GM12878 (cell line): Measurements from ENCODE around the gene OOSP2. TPM values are rescaled to one million over a fixed set of nuclear protein-coding genes. Genes with fewer than 3 reads are reported as not detected.

Source experiments
- ATAC-seq: fragments of 200-7000 bp; cut with Tn5 transposase; 3 replicates; pipeline ENCODE4 v1.9.1; 2020; ENCODE audit warnings: mild to moderate bottlenecking, moderate library complexity
- BruUV-seq: library from RNA; stranded (reverse); fragments of 400-500 nt; replicated peaks from 2 replicates; lab custom pipeline; 2021; lab: Mats Ljungman, UMichigan
- CTCF ChIA-PET: fragments of 300-600 bp; sonication (Branson Sonifier 250); formaldehyde crosslinking; extraction: SDS; loops from one replicate; lab custom pipeline; 2021; ENCODE audit warnings: inconsistent platforms; lab: Yijun Ruan, JAX
- POLR2A ChIA-PET: fragments of 350-600 bp; formaldehyde crosslinking; extraction: SDS; loops from one replicate; lab custom pipeline; 2021; ENCODE audit warnings: inconsistent platforms; lab: Charles Lee
- RAD21 ChIA-PET: fragments of 300-600 bp; sonication (Branson Sonifier 250); formaldehyde crosslinking; loops from one replicate; lab custom pipeline; 2023; ENCODE audit warnings: antibody characterized with exemption; ENCODE audit not compliant: unreplicated experiment; lab: Charles Lee
- SMC1A ChIA-PET: fragments of 300-600 bp; sonication (Branson Sonifier 250); formaldehyde crosslinking; loops from one replicate; lab custom pipeline; 2023; ENCODE audit not compliant: unreplicated experiment, uncharacterized antibody; lab: Charles Lee
- DNase-seq: peaks from one replicate; pipeline ENCODE4 v3.0.0-alpha.2; 2011; ENCODE audit warnings: low read depth, low spot score
- FAIRE-seq: peaks from 3 replicates; lab custom pipeline; 2011; peaks lifted over from hg19 to GRCh38; lab: Jason Lieb, UNC
- H2AFZ ChIP-seq: 2 replicates; pipeline ENCODE4 v1.6.0; 2011; ENCODE audit warnings: low read depth, low read length, control low read depth; ENCODE audit not compliant: control insufficient read depth
- H3K27ac ChIP-seq: 2 replicates; pipeline ENCODE4 v1.5.1; 2011; ENCODE audit warnings: control low read depth; ENCODE audit not compliant: control insufficient read depth, insufficient read depth
- H3K27me3 ChIP-seq, 2 experiments: replicated peaks in 1 of 2; 2 replicates each; pipeline versions ENCODE4 v1.6.0 to v1.6.1; 2011; ENCODE audit warnings: low read length in 1 of 2; ENCODE audit not compliant: control insufficient read depth in 2 of 2, insufficient read depth in 2 of 2
- H3K36me3 ChIP-seq, 2 experiments: 2 replicates each; pipeline ENCODE4 v1.5.1; 2011; ENCODE audit warnings: low read length in 1 of 2; ENCODE audit not compliant: control insufficient read depth in 2 of 2, insufficient read depth in 2 of 2
- H3K4me1 ChIP-seq: 2 replicates; pipeline ENCODE4 v1.6.1; 2011; ENCODE audit warnings: mild to moderate bottlenecking, low read length, moderate library complexity, mixed read lengths; ENCODE audit not compliant: control insufficient read depth, insufficient read depth
- H3K4me2 ChIP-seq: 2 replicates; pipeline ENCODE4 v1.6.0; 2011; ENCODE audit warnings: control low read depth; ENCODE audit not compliant: control insufficient read depth, insufficient read depth
- H3K4me3 ChIP-seq: fragments of 200-600 bp; sonication (generic); 2 replicates; pipeline ENCODE4 v1.5.1; 2016
- H3K79me2 ChIP-seq: 2 replicates; pipeline ENCODE4 v1.6.0; 2011; ENCODE audit warnings: low read length; ENCODE audit not compliant: control insufficient read depth, insufficient read depth
- H3K9ac ChIP-seq: 2 replicates; pipeline ENCODE4 v1.8.0; 2011; ENCODE audit warnings: low read length, control low read depth, mixed read lengths; ENCODE audit not compliant: control insufficient read depth, insufficient read depth
- H3K9me3 ChIP-seq: replicated peaks from 3 replicates; pipeline ENCODE4 v1.5.1; 2011; ENCODE audit warnings: mild to moderate bottlenecking, low read length; ENCODE audit not compliant: control insufficient read depth, insufficient read depth
- H4K20me1 ChIP-seq: 2 replicates; pipeline ENCODE4 v1.6.0; 2011; ENCODE audit not compliant: control insufficient read depth, insufficient read depth
- CTCF ChIP-seq, 3 experiments: IDR thresholded peaks in 2 of 3; conservative IDR thresholded peaks in 1 of 3; 2 replicates each; pipeline ENCODE4 v1.5.1; 2011; ENCODE audit warnings: low read depth in 3 of 3, low read length in 3 of 3, mild to moderate bottlenecking in 3 of 3, control low read depth in 2 of 3, moderate library complexity in 2 of 3, inconsistent platforms in 1 of 3, mixed read lengths in 1 of 3; ENCODE audit not compliant: control insufficient read depth in 2 of 3, insufficient read depth in 1 of 3; ENCODE audit errors: extremely low read depth in 1 of 3
- ELK1 ChIP-seq: IDR thresholded peaks from 2 replicates; pipeline ENCODE4 v1.6.1; 2012; ENCODE audit warnings: low read depth, low read length, improper control_type of control experiment
- ESRRA ChIP-seq: IDR thresholded peaks from 2 replicates; pipeline ENCODE4 v1.6.1; 2012; ENCODE audit warnings: mild to moderate bottlenecking, low read length, improper control_type of control experiment
- HCFC1 ChIP-seq: fragments of 150-350 bp; IDR thresholded peaks from 2 replicates; pipeline ENCODE4 v1.6.1; 2014; ENCODE audit warnings: low read length
- JUNB ChIP-seq: IDR thresholded peaks from 2 replicates; pipeline ENCODE4 v1.6.1; 2016; ENCODE audit warnings: antibody characterized with exemption, mild to moderate bottlenecking
- MEF2B ChIP-seq: fragments of 450-650 bp; IDR thresholded peaks from 2 replicates; pipeline ENCODE4 v1.6.1; 2018; ENCODE audit warnings: mild to moderate bottlenecking, moderate library complexity; ENCODE audit not compliant: partially characterized antibody, poor library complexity, severe bottlenecking
- PAX5 ChIP-seq: IDR thresholded peaks from 2 replicates; pipeline ENCODE4 v1.6.1; 2011; ENCODE audit warnings: low read depth, low read length, borderline replicate concordance
- POU2F2 ChIP-seq: IDR thresholded peaks from 3 replicates; pipeline ENCODE4 v1.6.1; 2011; ENCODE audit warnings: low read depth, mild to moderate bottlenecking, low read length, borderline replicate concordance
- SRF ChIP-seq, 2 experiments: IDR thresholded peaks; 2 replicates each; pipeline ENCODE4 v1.6.1; 2011; ENCODE audit warnings: low read depth in 2 of 2, low read length in 2 of 2, mild to moderate bottlenecking in 1 of 2, moderate library complexity in 1 of 2
- TAF1 ChIP-seq: IDR thresholded peaks from 2 replicates; pipeline ENCODE4 v1.6.1; 2011; ENCODE audit warnings: mild to moderate bottlenecking, low read depth, low read length, borderline replicate concordance
- WGBS: methylation state at CpG from one replicate; pipeline ENCODE4 v1.1.6; 2016; ENCODE audit warnings: low lambda C conversion rate; ENCODE audit not compliant: insufficient replicate concordance, insufficient coverage; ENCODE audit errors: missing lambda C conversion rate; 5-methylcytosine and 5-hydroxymethylcytosine counted together
- in situ Hi-C: fragments of 300-500 bp; cut with MboI; formaldehyde crosslinking; loops from 9 replicates; pipeline ENCODE4 v1.14.3; 2018; ENCODE audit warnings: mixed read lengths
- intact Hi-C: fragments of 100-400 bp; cut with micrococcal nuclease; formaldehyde crosslinking; loops from one replicate; pipeline ENCODE4 v1.14.2; 2022; ENCODE audit not compliant: unreplicated experiment
- polyA plus RNA-seq, 11 experiments: library from polyadenylated mRNA; depleted of rRNA in 4 of 11; unstranded in 6 of 11; stranded (reverse) in 5 of 11; fragments of >200 nt; fragmentation: Nextera tagmentation in 4 of 11; fragmentation: Illumina TruSeq in 1 of 11; extraction: Ambion mirVana in 4 of 11; extraction: Trizol in 1 of 11; gene quantifications; 1 replicate in 1 of 11; 2 replicates in 10 of 11; pipeline versions ENCODE4 v1.2.1 to v1.2.3, GENCODE V29; 2011 to 2016; ENCODE audit warnings: inconsistent platforms in 2 of 11, missing spikeins in 2 of 11, low read depth in 1 of 11
- total RNA-seq, 4 experiments: library from RNA; depleted of rRNA in 3 of 4; stranded (reverse); fragments of >200 nt in 3 of 4; fragmentation: Illumina TruSeq in 1 of 4; extraction: Trizol in 1 of 4; gene quantifications; 2 replicates each; pipeline versions ENCODE4 v1.2.1 to v1.2.3, GENCODE V29; 2013 to 2021
- TF ChIP-seq, protein P1 (sequence below): fragments of 450-650 bp; IDR thresholded peaks from 2 replicates; pipeline ENCODE4 v1.6.1; 2017; ENCODE audit warnings: mild to moderate bottlenecking

Gene OOSP2
- total and polyA plus RNA-seq, 10 of the 15 experiments (the other 5 are each of a cell fraction or from before 2014, with no cell fraction given): not detected

GRCh38 chr11:60059052-60059451 is 18.8 kb downstream of the OOSP2 start:
- Histone ChIP-seq H3K27ac (no peak overlapping the region), H3K79me2 (no peaks in the 10 kb centered on the region), H3K4me2 (no peak overlapping the region), H3K27me3 (peaks cover 0 to 1% of the 10 kb centered on the region in 2 experiments; a peak in 3 of 4 replicates), H2AFZ (no peak overlapping the region), H3K4me1 (no peaks in the 10 kb centered on the region), H4K20me1 (no peaks in the 10 kb centered on the region), H3K4me3 (no peak overlapping the region), H3K36me3 (no peaks in the 10 kb centered on the region), H3K9me3 (no peaks in the 10 kb centered on the region), H3K9ac (no peak overlapping the region)
- 47% methylated on average over 3 of the region's 3 CpGs for WGBS
- POLR2A ChIA-PET: no interaction called here
- SMC1A ChIA-PET: interaction anchor here (0.9 kb wide), 1 partner anchor 134 kb away, joined by 3 read pairs; no protein-coding TSS in a partner anchor
- BruUV-seq: no TSS peak
- FAIRE-seq (no peak), DNase-seq (no peak), ATAC-seq (peak; percentile 40; the same call in 1 of the 3 replicates)
- TF ChIP-seq JUNB: peak; percentile 73
- no peak for TF ChIP-seq MEF2B
- no peak for TF ChIP-seq TAF1
- in situ Hi-C loops (no loop called here), intact Hi-C loops (no loop called here)
- RAD21 ChIA-PET: no interaction called here
- CTCF ChIA-PET: no interaction called here

- no peak overlapping the region for H3K9ac ChIP-seq
- H3K27ac ChIP-seq: no peak overlapping the region
- no peak overlapping the region for H2AFZ ChIP-seq
- H3K4me1 ChIP-seq: no peaks in the 10 kb centered on the region
- ChIA-PET CTCF (no interaction called here), POLR2A (no interaction called here)
- DNase-seq: no peak
- WGBS: 68% methylated on average over 4 of the region's 4 CpGs
- TF ChIP-seq POU2F2 (no peak), ELK1 (no peak), SRF (IDR thresholded peaks at IDR 0.05; ENCODE audit: low read depth in 2 of 2, low read length in 2 of 2) (no peak), PAX5 (no peak), ESRRA (no peak), CTCF (IDR thresholded peaks at IDR 0.05 in 2 of 3, conservative IDR thresholded peaks at IDR 0.05 in 1 of 3; ENCODE audit: control insufficient read depth in 2 of 3, extremely low read depth in 1 of 3, insufficient read depth in 1 of 3, low read depth in 3 of 3, low read length in 3 of 3) (no peak), HCFC1 (no peak)
- TF ChIP-seq, protein P1, sequence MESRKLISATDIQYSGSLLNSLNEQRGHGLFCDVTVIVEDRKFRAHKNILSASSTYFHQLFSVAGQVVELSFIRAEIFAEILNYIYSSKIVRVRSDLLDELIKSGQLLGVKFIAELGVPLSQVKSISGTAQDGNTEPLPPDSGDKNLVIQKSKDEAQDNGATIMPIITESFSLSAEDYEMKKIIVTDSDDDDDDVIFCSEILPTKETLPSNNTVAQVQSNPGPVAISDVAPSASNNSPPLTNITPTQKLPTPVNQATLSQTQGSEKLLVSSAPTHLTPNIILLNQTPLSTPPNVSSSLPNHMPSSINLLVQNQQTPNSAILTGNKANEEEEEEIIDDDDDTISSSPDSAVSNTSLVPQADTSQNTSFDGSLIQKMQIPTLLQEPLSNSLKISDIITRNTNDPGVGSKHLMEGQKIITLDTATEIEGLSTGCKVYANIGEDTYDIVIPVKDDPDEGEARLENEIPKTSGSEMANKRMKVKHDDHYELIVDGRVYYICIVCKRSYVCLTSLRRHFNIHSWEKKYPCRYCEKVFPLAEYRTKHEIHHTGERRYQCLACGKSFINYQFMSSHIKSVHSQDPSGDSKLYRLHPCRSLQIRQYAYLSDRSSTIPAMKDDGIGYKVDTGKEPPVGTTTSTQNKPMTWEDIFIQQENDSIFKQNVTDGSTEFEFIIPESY: no peak
- TF ChIP-seq, all 136 proteins: peak for 0
- ATAC-seq: no peak
- in situ Hi-C loops (no loop called here), intact Hi-C loops (no loop called here)
- Histone ChIP-seq H3K27me3 (peaks cover 0 to 1% of the 10 kb centered on the region in 2 experiments; a peak in 3 of 4 replicates), H3K36me3 (no peaks in the 10 kb centered on the region), H3K9me3 (no peaks in the 10 kb centered on the region), H3K4me2 (no peak overlapping the region), H4K20me1 (no peaks in the 10 kb centered on the region), H3K79me2 (no peaks in the 10 kb centered on the region), H3K4me3 (no peak overlapping the region)
- peak; percentile 47 for FAIRE-seq
- RAD21 ChIA-PET: no interaction called here
- no TSS peak for BruUV-seq
- SMC1A ChIA-PET: interaction anchor here (0.9 kb wide), 1 partner anchor 133 kb away, joined by 3 read pairs; no protein-coding TSS in a partner anchor
Measured at GRCh38 chr11:60059521-60060240, 19.5 kb downstream of the OOSP2 start.
